DND-41 (cell line): ENCODE data around the gene NBL1.
A peak's percentile ranks its signal among the peaks of the same experiment; 100 is the strongest.

Experiments
- ATAC-seq: fragments of 200-7000 bp; cut with Tn5 transposase; 3 replicates; pipeline ENCODE4 v1.9.1; 2021; ENCODE audit warnings: low read depth; ENCODE audit not compliant: insufficient read depth
- DNase-seq: peaks from one replicate; pipeline ENCODE4 v3.0.0-alpha.2; 2020
- H2AFZ ChIP-seq: 2 replicates; pipeline ENCODE4 v1.6.0; 2012; ENCODE audit warnings: low read depth, low read length
- H3K27ac ChIP-seq: 2 replicates; pipeline ENCODE4 v1.5.1; 2012; ENCODE audit warnings: low read length, inconsistent platforms
- H3K27me3 ChIP-seq: fragments of 200-600 bp; sonication (generic); 2 replicates; pipeline ENCODE4 v1.6.0; 2012; ENCODE audit warnings: low read length, mild to moderate bottlenecking, inconsistent platforms; ENCODE audit not compliant: insufficient read depth, poor library complexity
- H3K36me3 ChIP-seq: 2 replicates; pipeline ENCODE4 v1.5.1; 2012; ENCODE audit warnings: low read length, inconsistent platforms; ENCODE audit not compliant: insufficient read depth
- H3K4me1 ChIP-seq: 2 replicates; pipeline ENCODE4 v1.5.1; 2012; ENCODE audit warnings: mild to moderate bottlenecking, low read length; ENCODE audit not compliant: insufficient read depth
- H3K4me2 ChIP-seq: 2 replicates; pipeline ENCODE4 v1.6.0; 2012; ENCODE audit warnings: mild to moderate bottlenecking, moderate library complexity, low read length, inconsistent platforms; ENCODE audit not compliant: insufficient read depth
- H3K4me3 ChIP-seq, 2 experiments: fragments of 200-600 bp in 1 of 2; shearing (Covaris generic) in 1 of 2; 2 replicates each; pipeline ENCODE4 v1.5.1; 2012 to 2016; ENCODE audit warnings: inconsistent platforms in 2 of 2, low read length in 2 of 2, mild to moderate bottlenecking in 2 of 2, low read depth in 1 of 2, moderate library complexity in 1 of 2
- H3K79me2 ChIP-seq: 2 replicates; pipeline ENCODE4 v1.6.0; 2012; ENCODE audit warnings: low read length, inconsistent platforms; ENCODE audit not compliant: insufficient read depth
- H3K9ac ChIP-seq: 2 replicates; pipeline ENCODE4 v1.6.0; 2012; ENCODE audit warnings: low read depth, mild to moderate bottlenecking, inconsistent platforms, low read length, moderate library complexity
- H3K9me3 ChIP-seq: 2 replicates; pipeline ENCODE4 v1.5.1; 2012; ENCODE audit warnings: low read length, moderate library complexity, mild to moderate bottlenecking, inconsistent platforms; ENCODE audit not compliant: insufficient read depth, severe bottlenecking
- H4K20me1 ChIP-seq: 2 replicates; pipeline ENCODE4 v1.6.0; 2012; ENCODE audit warnings: low read length; ENCODE audit not compliant: insufficient read depth
- EZH2 ChIP-seq: IDR thresholded peaks from 3 replicates; pipeline ENCODE4 v1.6.1; 2012; ENCODE audit warnings: borderline replicate concordance, low read depth, mild to moderate bottlenecking, moderate library complexity, low read length, inconsistent platforms; ENCODE audit not compliant: severe bottlenecking
- TF ChIP-seq, protein P1 (sequence below): IDR thresholded peaks from 2 replicates; pipeline ENCODE4 v1.5.1; 2012; ENCODE audit warnings: borderline replicate concordance, low read length, moderate library complexity, mild to moderate bottlenecking; ENCODE audit not compliant: poor library complexity, severe bottlenecking; ENCODE audit errors: extremely low read depth

NBL1 gene

DNA sequence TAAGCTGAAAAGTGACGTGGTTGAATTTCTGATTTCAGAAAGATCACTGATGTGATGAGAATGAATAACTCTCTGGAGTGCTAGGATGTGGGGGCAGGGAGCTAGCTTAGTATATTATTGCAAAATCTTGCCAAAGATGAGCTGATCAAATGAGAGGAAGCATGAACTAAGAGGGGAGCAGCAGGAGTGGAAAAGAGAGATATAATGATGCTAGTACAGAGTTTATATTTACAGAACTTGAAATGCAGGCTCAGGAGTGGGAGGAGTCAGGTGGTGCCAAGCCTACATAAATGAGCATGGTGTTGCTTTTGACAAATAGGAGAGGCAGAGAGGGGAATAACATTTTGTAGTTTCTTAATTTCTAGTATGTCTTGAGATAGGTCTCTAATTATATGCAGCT is 38.1 kb upstream of the NBL1 start:
- DNase-seq: no peak
- peaks cover 75% of the 10 kb centered on the region; the same call in 1 of the 2 replicates for H4K20me1 ChIP-seq
- ATAC-seq: no peak
- H3K4me2 ChIP-seq: no peak overlapping the region
- H3K36me3 ChIP-seq: peaks cover 13% of the 10 kb centered on the region
- TF ChIP-seq, protein P1, sequence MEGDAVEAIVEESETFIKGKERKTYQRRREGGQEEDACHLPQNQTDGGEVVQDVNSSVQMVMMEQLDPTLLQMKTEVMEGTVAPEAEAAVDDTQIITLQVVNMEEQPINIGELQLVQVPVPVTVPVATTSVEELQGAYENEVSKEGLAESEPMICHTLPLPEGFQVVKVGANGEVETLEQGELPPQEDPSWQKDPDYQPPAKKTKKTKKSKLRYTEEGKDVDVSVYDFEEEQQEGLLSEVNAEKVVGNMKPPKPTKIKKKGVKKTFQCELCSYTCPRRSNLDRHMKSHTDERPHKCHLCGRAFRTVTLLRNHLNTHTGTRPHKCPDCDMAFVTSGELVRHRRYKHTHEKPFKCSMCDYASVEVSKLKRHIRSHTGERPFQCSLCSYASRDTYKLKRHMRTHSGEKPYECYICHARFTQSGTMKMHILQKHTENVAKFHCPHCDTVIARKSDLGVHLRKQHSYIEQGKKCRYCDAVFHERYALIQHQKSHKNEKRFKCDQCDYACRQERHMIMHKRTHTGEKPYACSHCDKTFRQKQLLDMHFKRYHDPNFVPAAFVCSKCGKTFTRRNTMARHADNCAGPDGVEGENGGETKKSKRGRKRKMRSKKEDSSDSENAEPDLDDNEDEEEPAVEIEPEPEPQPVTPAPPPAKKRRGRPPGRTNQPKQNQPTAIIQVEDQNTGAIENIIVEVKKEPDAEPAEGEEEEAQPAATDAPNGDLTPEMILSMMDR: no peak
- TF ChIP-seq EZH2: no peak
- no peak overlapping the region for H3K27ac ChIP-seq
- H3K4me1 ChIP-seq: peaks cover 23% of the 10 kb centered on the region
- no peak overlapping the region for H3K9ac ChIP-seq
- no peaks in the 10 kb centered on the region for H3K27me3 ChIP-seq
- no peak overlapping the region for H2AFZ ChIP-seq
- H3K4me3 ChIP-seq: no peak overlapping the region
- peaks cover 99% of the 10 kb centered on the region for H3K79me2 ChIP-seq
- no peaks in the 10 kb centered on the region for H3K9me3 ChIP-seq

DNA sequence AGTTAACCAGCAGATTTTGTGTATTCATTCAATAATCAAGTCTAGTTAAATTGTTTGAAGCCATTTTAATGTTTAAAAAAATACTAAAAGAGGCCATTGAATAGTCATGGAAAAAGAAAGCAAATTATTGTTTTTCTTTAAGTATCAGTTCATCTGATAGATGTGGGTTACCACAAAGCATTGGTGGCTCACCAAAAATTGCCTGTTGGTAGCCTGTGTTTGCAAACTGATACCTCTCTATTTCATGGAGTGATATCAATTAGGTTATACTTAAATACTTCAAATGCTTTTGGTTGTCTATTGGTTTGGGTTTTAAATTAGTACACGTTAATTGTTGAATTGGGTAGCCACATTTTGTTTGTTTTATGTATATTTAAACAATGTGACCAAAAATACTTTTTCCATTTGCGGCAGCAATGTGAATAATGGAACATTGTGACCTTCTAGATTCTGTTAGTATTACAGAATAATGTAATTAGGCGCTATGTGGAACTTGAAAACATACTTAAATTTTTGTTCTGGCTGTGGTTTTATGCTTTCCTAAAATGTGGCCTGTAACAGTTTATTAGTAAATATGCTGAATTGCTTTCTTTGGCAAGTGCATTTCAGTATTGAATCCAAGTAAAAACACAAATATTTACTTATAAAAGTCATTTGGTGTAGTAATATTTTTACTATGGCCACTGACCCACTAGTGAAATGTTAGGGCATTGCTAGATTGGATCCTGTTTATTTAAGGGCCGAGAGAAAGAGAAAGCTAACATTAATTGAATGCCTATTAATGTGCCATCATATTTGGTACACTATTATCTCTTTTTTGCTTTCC is 37.1 kb upstream of the NBL1 start:
- ATAC-seq (peak; percentile 55; the same call in 2 of the 3 replicates), DNase-seq (peak; percentile 10)
- Histone ChIP-seq H2AFZ (no peak overlapping the region), H3K4me1 (peaks cover 23% of the 10 kb centered on the region), H3K4me3 (no peak overlapping the region), H4K20me1 (peaks cover 75% of the 10 kb centered on the region; the same call in 1 of the 2 replicates), H3K9ac (no peak overlapping the region), H3K4me2 (no peak overlapping the region), H3K79me2 (peaks cover 93% of the 10 kb centered on the region), H3K36me3 (peaks cover 13% of the 10 kb centered on the region), H3K9me3 (no peaks in the 10 kb centered on the region), H3K27ac (no peak overlapping the region), H3K27me3 (no peaks in the 10 kb centered on the region)
- no peak for TF ChIP-seq EZH2
- TF ChIP-seq, protein P1: no peak

DNA sequence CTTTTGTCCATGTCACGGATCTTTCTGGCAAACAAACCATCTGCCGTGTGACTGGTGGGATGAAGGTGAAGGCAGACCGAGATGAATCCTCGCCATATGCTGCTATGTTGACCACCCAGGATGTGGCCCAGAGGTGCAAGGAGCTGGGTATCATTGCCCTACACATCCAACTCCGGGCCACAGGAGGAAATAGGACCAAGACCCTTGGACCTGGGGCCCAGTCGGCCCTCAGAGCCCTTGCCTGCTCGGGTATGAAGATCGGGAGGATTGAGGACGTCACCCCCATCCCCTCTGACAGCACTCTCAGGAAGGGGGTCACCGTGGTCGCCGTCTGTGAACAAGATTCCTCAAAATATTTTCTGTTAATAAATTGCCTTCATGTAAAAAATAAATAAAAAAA is 35.9 kb upstream of the NBL1 start:
- Histone ChIP-seq H2AFZ (no peak overlapping the region), H3K36me3 (peaks cover 9% of the 10 kb centered on the region), H3K4me1 (peaks cover 23% of the 10 kb centered on the region), H3K27ac (no peak overlapping the region), H3K9me3 (no peaks in the 10 kb centered on the region), H3K27me3 (no peaks in the 10 kb centered on the region), H3K9ac (no peak overlapping the region), H3K4me3 (no peak overlapping the region), H3K4me2 (no peak overlapping the region), H4K20me1 (peaks cover 78% of the 10 kb centered on the region), H3K79me2 (peaks cover 92% of the 10 kb centered on the region)
- no peak for TF ChIP-seq EZH2
- DNase-seq: no peak
- no peak for ATAC-seq

DNA sequence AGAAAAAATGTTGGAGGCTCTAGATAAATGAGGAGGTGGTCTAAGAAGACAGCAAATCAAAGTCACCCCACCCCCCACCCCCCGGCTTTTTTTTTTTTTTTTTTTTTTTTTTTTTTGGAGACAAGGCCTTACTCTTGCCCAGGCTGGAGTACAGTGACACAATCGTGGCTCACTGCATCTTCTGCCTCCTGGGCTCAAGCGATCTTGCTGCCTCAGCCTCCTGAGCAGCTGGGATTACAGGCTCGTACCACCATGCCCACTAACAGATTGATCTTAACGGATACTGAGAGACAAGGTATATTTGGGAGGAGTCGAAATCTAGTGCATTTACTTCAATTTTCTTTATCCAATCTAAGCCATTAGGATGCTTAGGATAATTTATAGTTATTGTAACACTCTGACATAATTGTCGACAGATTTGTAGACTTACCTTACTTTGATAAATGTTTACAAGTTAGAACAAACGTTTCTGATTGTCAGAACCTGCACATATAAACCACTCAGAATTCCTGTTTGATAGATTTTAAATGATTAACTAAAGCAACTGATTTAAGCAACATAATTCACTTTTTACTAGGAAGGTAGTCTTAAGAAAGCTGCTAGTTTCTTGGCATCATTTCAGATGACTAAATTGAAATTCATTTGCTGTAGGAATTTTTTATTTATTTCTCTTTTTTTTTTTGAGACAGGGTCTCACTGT is 33.7 kb upstream of the NBL1 start:
- H3K27me3 ChIP-seq: no peaks in the 10 kb centered on the region
- peaks cover 19% of the 10 kb centered on the region for H3K36me3 ChIP-seq

More for the DNA sequence above, 33.7 kb upstream of the NBL1 start:
- Histone ChIP-seq H3K27ac (no peak overlapping the region), H3K4me3 (no peak overlapping the region), H3K9me3 (no peaks in the 10 kb centered on the region), H3K79me2 (peaks cover 89% of the 10 kb centered on the region), H3K4me1 (peaks cover 17% of the 10 kb centered on the region), H3K9ac (no peak overlapping the region), H4K20me1 (peaks cover 68% of the 10 kb centered on the region), H3K4me2 (no peak overlapping the region), H2AFZ (no peak overlapping the region)
- no peak for ATAC-seq
- no peak for DNase-seq
- TF ChIP-seq, protein P1: no peak
- TF ChIP-seq EZH2: no peak
